IPS DF 19.7 (cell line): ENCODE results near the gene OR51M1.
A peak's percentile ranks its signal among the peaks of the same experiment; 100 is the strongest.
"Not testable (repeated sequence)": the region's sequence is repeated elsewhere in the genome, so short reads cannot be mapped to it uniquely, and the experiment has no call there.

Experiments used
- DNase-seq: peaks from one replicate; pipeline ENCODE4 v3.0.0-alpha.2; 2013; ENCODE audit warnings: low read depth, low spot score

OR51M1 gene

GRCh38 chr11:5383576-5383975 is at the start of gene OR51M1:
TSS of gene OR51M1 (plus strand) at chr11:5383812. CDS start at chr11:5389399, 5,587 bp downstream.
- no peak for DNase-seq

- no peak for DNase-seq
Measured at GRCh38 chr11:5335170-5335569, 48.4 kb upstream of the OR51M1 start.

GRCh38 chr11:5336331-5336730 is 47.3 kb upstream of the OR51M1 start:
- no peak for DNase-seq

GRCh38 chr11:5337253-5337652 is 46.4 kb upstream of the OR51M1 start:
- DNase-seq: not testable (repeated sequence)

- DNase-seq: no peak
Measured at GRCh38 chr11:5339771-5340322, 43.8 kb upstream of the OR51M1 start.

- no peak for DNase-seq
Measured at GRCh38 chr11:5343474-5344335, 39.9 kb upstream of the OR51M1 start, which contains the start of gene OR51B5. TSS of gene OR51B5 (minus strand) at chr11:5343524. CDS start at chr11:5343524, 0 bp downstream.

GRCh38 chr11:5345831-5346230 is 37.8 kb upstream of the OR51M1 start:
- no peak for DNase-seq

GRCh38 chr11:5348551-5349194 is 34.9 kb upstream of the OR51M1 start:
- DNase-seq: no peak

GRCh38 chr11:5349550-5349949 is 34.1 kb upstream of the OR51M1 start:
- DNase-seq: no peak

GRCh38 chr11:5351208-5351607 is 32.4 kb upstream of the OR51M1 start, which contains the start of gene OR51B6:
TSS of gene OR51B6 (plus strand) at chr11:5351508. CDS start at chr11:5351508, 0 bp downstream.
- no peak for DNase-seq

- not testable (repeated sequence) for DNase-seq
Measured at GRCh38 chr11:5356031-5356430, 27.6 kb upstream of the OR51M1 start.

- no peak for DNase-seq
Measured at GRCh38 chr11:5362017-5362625, 21.5 kb upstream of the OR51M1 start.

GRCh38 chr11:5363679-5364078 is 19.9 kb upstream of the OR51M1 start:
- DNase-seq: no peak

- no peak for DNase-seq
Measured at GRCh38 chr11:5364214-5364613, 19.4 kb upstream of the OR51M1 start.

GRCh38 chr11:5366365-5366764 is 17.2 kb upstream of the OR51M1 start:
- not testable (repeated sequence) for DNase-seq

- no peak for DNase-seq
Measured at GRCh38 chr11:5366856-5367255, 16.8 kb upstream of the OR51M1 start.

- no peak for DNase-seq
Measured at GRCh38 chr11:5367448-5368074, 16.1 kb upstream of the OR51M1 start.

GRCh38 chr11:5368502-5369043 is 15.0 kb upstream of the OR51M1 start:
- no peak for DNase-seq

- no peak for DNase-seq
Measured at GRCh38 chr11:5369789-5370188, 13.8 kb upstream of the OR51M1 start.

GRCh38 chr11:5380740-5381342 is 2.8 kb upstream of the OR51M1 start:
- DNase-seq: peak; percentile 54

GRCh38 chr11:5384335-5384734 is 723 bp downstream of the OR51M1 start:
- no peak for DNase-seq
